Measurements from ENCODE around the gene LRRC74B. TPM values are rescaled to one million over a fixed set of nuclear protein-coding genes. Genes with fewer than 3 reads are reported as not detected.

The LRRC74B gene
- total RNA-seq, 2 experiments from 2014 or later, result not detected

DNA sequence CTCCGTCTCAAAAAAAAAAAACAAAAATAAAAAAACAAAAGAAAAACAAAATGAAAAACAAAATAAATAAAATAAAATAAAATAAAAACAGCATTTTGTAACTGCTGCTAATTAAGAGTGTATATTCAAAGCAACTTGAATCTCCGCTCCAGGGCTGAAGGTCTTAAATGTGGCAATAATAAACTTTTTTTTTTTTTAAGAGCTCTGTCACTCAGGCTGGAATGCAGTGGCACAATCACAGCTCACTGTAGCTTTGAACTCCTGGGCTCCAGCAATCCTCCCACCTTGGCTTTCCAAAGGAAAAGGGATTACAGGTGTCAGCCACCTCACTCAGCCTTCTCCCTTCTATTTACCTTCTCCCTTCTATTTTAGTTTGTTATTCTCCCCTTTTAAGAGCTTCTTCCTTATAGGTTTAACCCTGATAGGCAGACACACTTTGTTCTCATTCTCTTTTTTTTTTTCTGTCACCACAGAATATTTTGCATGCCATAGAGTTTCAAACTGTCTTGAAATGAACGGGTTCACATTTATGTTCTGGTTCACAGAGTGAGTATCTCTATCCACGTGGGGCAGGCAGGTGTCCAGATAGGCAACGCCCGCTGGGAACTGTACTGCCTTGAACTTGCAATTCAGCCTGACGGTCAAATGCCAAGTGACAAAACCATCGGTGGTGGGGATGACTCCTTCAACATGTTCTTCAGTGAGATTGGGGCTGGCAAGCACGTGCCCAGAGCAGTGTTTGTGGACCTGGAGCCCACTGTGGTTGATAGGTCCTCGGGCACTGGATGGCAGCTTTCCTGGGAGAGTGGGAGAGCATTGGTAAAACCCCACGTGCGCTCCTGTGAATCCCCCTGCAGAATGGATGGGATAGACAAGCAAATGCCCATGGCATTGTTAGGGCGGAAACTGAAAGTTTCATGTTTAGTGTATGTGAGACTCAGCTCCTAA is 19.4 kb downstream of the LRRC74B start:
- Mint-ChIP-seq H3K4me1 (ENCODE audit: low read depth) (no peaks in the 10 kb centered on the region), H3K36me3 (ENCODE audit: low read depth) (no peaks in the 10 kb centered on the region), H3K27me3 (peaks cover 4% of the 10 kb centered on the region), H3K27ac (no peak overlapping the region), H3K9me3 (no peaks in the 10 kb centered on the region), H3K4me3 (no peak overlapping the region)
- TF ChIP-seq, protein P1, sequence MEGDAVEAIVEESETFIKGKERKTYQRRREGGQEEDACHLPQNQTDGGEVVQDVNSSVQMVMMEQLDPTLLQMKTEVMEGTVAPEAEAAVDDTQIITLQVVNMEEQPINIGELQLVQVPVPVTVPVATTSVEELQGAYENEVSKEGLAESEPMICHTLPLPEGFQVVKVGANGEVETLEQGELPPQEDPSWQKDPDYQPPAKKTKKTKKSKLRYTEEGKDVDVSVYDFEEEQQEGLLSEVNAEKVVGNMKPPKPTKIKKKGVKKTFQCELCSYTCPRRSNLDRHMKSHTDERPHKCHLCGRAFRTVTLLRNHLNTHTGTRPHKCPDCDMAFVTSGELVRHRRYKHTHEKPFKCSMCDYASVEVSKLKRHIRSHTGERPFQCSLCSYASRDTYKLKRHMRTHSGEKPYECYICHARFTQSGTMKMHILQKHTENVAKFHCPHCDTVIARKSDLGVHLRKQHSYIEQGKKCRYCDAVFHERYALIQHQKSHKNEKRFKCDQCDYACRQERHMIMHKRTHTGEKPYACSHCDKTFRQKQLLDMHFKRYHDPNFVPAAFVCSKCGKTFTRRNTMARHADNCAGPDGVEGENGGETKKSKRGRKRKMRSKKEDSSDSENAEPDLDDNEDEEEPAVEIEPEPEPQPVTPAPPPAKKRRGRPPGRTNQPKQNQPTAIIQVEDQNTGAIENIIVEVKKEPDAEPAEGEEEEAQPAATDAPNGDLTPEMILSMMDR (IDR thresholded peaks at IDR 0.05), result no peak
- ChIA-PET POLR2A (no interaction called here), CTCF (interaction anchor here (0.6 to 1.1 kb wide), 2 partner anchors 9 to 21 kb away, joined by 3 to 4 read pairs; no protein-coding TSS in a partner anchor)
- H3K4me1 ChIP-seq (ENCODE audit: insufficient read depth, low read length), result no peaks in the 10 kb centered on the region
- no peaks in the 10 kb centered on the region for H3K27me3 ChIP-seq (ENCODE audit: control insufficient read depth in 1 of 2, insufficient read depth in 2 of 2, low read length in 2 of 2)
- no peak for ATAC-seq (ENCODE audit: poor library complexity)
- no peak overlapping the region for H3K27ac ChIP-seq (ENCODE audit: low read depth in 1 of 2, low read length in 2 of 2)
- H3K4me3 ChIP-seq (ENCODE audit: low read length), result no peak overlapping the region
- intact Hi-C loops (cut with DNase I, micrococcal nuclease), result no loop called here
- no peaks in the 10 kb centered on the region for H3K36me3 ChIP-seq (ENCODE audit: insufficient read depth, low read length)
- no peaks in the 10 kb centered on the region for H3K9me3 ChIP-seq (ENCODE audit: control insufficient read depth in 1 of 2, insufficient read depth in 1 of 2, low read length in 2 of 2)
- DNase-seq, result no peak

DNA sequence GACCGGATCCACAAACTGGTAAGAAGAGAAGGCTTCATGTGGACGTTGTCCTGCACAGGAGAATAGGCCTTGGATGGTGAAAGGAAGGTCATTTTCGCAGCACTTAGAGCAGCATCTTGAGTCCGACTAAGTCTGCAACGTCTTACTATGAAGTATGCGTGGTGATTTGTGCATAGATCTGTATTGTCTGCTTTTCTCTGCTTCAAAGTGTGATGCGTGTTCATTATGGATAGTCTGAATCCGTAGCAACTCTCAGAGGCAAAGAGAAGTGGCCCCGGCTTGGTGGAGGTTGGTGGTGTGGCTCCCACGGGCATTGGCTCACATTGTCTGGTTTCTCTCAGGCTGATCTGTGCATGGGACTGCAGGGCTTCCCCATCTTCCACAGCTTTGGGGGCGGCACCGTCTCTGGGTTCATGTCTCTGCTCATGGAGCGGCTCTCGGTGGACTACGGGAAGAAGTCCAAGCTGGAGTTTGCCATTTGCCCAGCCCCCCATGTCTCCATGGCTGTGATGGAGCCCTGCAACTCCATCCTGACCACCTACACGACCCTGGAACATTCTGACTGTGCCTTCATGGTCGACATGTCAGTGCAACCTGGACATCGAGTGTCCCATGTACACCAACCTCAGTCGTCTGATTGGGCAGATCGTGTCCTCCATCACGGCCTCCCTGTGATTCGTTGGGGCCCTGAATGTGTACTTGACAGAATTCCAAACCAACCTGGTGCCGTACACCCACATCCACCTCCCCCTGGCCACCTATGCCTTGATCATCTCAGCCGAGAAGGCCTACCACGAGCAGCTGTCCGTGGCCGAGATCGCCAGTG is 21.5 kb downstream of the LRRC74B start:
- no peak overlapping the region for H3K4me3 ChIP-seq (ENCODE audit: low read length)
- H3K27ac ChIP-seq (ENCODE audit: low read depth in 1 of 2, low read length in 2 of 2), result no peak overlapping the region
- ATAC-seq (ENCODE audit: poor library complexity) (no peak), DNase-seq (no peak)
- POLR2A ChIA-PET, result no interaction called here
- no peaks in the 10 kb centered on the region for H3K27me3 ChIP-seq (ENCODE audit: control insufficient read depth in 1 of 2, insufficient read depth in 2 of 2, low read length in 2 of 2)
- TF ChIP-seq, protein P1 (IDR thresholded peaks at IDR 0.05), result no peak
- peaks cover 0 to 7% of the 10 kb centered on the region in 2 experiments for H3K9me3 ChIP-seq (ENCODE audit: control insufficient read depth in 1 of 2, insufficient read depth in 1 of 2, low read length in 2 of 2)
- H3K4me1 Mint-ChIP-seq (ENCODE audit: low read depth), result no peaks in the 10 kb centered on the region
- no peaks in the 10 kb centered on the region for H3K36me3 ChIP-seq (ENCODE audit: insufficient read depth, low read length)
- intact Hi-C loops (cut with DNase I, micrococcal nuclease), result no loop called here
- H3K9me3 Mint-ChIP-seq, result no peaks in the 10 kb centered on the region
- no peak overlapping the region for H3K4me3 Mint-ChIP-seq
- H3K4me1 ChIP-seq (ENCODE audit: insufficient read depth, low read length), result no peaks in the 10 kb centered on the region
- H3K36me3 Mint-ChIP-seq (ENCODE audit: low read depth), result no peaks in the 10 kb centered on the region
- H3K27ac Mint-ChIP-seq, result no peak overlapping the region
- H3K27me3 Mint-ChIP-seq, result peaks cover 4% of the 10 kb centered on the region
- CTCF ChIA-PET, result no interaction called here

DNA sequence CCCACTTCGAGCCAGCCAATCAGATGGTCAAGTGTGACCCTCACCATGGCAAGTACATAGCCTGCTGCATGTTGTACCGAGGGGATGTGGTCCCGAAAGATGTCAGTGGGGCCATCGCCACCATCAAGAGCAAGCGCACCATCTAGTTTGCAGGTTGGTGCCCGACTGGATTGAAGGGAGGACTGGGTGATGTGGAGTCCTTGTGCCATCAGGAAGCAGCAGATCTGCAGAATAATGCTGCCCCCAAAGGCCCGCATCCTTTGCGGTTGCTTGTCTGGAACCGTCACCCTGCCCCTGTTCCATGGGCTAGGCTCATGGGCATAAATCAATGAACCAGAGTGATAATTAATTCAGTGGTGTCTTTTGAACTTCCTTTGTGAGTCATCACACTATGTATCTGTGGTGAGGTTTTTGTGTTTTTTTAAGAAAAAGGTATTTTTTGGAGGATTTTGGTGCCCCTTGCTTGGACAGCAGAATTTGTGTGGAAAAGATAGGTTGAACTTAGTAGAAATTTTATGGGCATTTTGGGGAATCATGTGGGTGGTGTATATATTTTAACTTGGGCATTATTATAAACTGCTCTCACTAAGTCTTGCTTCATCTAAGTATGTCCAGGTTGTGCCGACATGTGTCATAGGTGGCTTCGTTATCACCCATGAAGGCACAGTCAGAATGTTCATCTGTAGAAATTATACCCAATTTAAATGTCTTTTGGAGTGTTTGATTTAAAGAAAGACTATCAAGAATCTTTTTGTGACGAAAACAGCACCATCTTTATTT is 22.3 kb downstream of the LRRC74B start:
- Mint-ChIP-seq H3K9me3 (no peaks in the 10 kb centered on the region), H3K4me3 (no peak overlapping the region), H3K27ac (no peak overlapping the region), H3K36me3 (ENCODE audit: low read depth) (no peaks in the 10 kb centered on the region), H3K4me1 (ENCODE audit: low read depth) (no peaks in the 10 kb centered on the region), H3K27me3 (peaks cover 4% of the 10 kb centered on the region)
- no peak overlapping the region for H3K27ac ChIP-seq (ENCODE audit: low read depth in 1 of 2, low read length in 2 of 2)
- no peaks in the 10 kb centered on the region for H3K27me3 ChIP-seq (ENCODE audit: control insufficient read depth in 1 of 2, insufficient read depth in 2 of 2, low read length in 2 of 2)
- ATAC-seq (ENCODE audit: poor library complexity) (no peak), DNase-seq (no peak)
- TF ChIP-seq, protein P1 (IDR thresholded peaks at IDR 0.05), result no peak
- intact Hi-C loops (cut with DNase I, micrococcal nuclease), result no loop called here
- no peak overlapping the region for H3K4me3 ChIP-seq (ENCODE audit: low read length)
- peaks cover 0 to 7% of the 10 kb centered on the region in 2 experiments for H3K9me3 ChIP-seq (ENCODE audit: control insufficient read depth in 1 of 2, insufficient read depth in 1 of 2, low read length in 2 of 2)
- POLR2A ChIA-PET, result no interaction called here
- H3K36me3 ChIP-seq (ENCODE audit: insufficient read depth, low read length), result no peaks in the 10 kb centered on the region
- no peaks in the 10 kb centered on the region for H3K4me1 ChIP-seq (ENCODE audit: insufficient read depth, low read length)
- CTCF ChIA-PET, result no interaction called here

Measured in CD4-positive, alpha-beta T cell (primary cell).